GM23338 (cell line): ENCODE data around the gene NAP1L4.

Experiments
- EZH2 ChIP-seq: fragments of 200-600 bp; sonication (generic); IDR thresholded peaks from one replicate; pipeline ENCODE4 v1.8.0; 2017; ENCODE audit warnings: antibody characterized with exemption, mild to moderate bottlenecking, low read depth; ENCODE audit not compliant: unreplicated experiment
- EZH2phosphoT487 ChIP-seq: fragments of 200-600 bp; sonication (generic); IDR thresholded peaks from one replicate; pipeline ENCODE4 v1.8.1; 2018; ENCODE audit warnings: antibody characterized with exemption; ENCODE audit not compliant: unreplicated experiment
- NANOG ChIP-seq: IDR thresholded peaks from 2 replicates; pipeline ENCODE4 v1.6.1; 2016; ENCODE audit warnings: antibody characterized with exemption, borderline replicate concordance
- POLR2AphosphoS5 ChIP-seq: IDR thresholded peaks from 2 replicates; pipeline ENCODE4 v1.6.1; 2016; ENCODE audit warnings: antibody characterized with exemption, low read depth
- ZNF114 ChIP-seq: fragments of 250-450 bp; sonication (Bioruptor Pico); IDR thresholded peaks from 2 replicates; pipeline ENCODE4 v1.5.0; 2020; ENCODE audit warnings: mild to moderate bottlenecking, moderate library complexity
- TF ChIP-seq, protein P1 (sequence below), 2 experiments: fragments of 200-600 bp in 1 of 2; sonication (generic) in 1 of 2; conservative IDR thresholded peaks; 2 replicates each; pipeline versions ENCODE4 v1.5.1 to v1.6.1; 2016 to 2017; ENCODE audit warnings: antibody characterized with exemption in 2 of 2, low read depth in 2 of 2, mild to moderate bottlenecking in 2 of 2, moderate library complexity in 1 of 2
- TF ChIP-seq, protein P2 (sequence below): IDR thresholded peaks from one replicate; pipeline ENCODE4 v1.6.1; 2018; ENCODE audit warnings: antibody characterized with exemption; ENCODE audit not compliant: unreplicated experiment

DNA sequence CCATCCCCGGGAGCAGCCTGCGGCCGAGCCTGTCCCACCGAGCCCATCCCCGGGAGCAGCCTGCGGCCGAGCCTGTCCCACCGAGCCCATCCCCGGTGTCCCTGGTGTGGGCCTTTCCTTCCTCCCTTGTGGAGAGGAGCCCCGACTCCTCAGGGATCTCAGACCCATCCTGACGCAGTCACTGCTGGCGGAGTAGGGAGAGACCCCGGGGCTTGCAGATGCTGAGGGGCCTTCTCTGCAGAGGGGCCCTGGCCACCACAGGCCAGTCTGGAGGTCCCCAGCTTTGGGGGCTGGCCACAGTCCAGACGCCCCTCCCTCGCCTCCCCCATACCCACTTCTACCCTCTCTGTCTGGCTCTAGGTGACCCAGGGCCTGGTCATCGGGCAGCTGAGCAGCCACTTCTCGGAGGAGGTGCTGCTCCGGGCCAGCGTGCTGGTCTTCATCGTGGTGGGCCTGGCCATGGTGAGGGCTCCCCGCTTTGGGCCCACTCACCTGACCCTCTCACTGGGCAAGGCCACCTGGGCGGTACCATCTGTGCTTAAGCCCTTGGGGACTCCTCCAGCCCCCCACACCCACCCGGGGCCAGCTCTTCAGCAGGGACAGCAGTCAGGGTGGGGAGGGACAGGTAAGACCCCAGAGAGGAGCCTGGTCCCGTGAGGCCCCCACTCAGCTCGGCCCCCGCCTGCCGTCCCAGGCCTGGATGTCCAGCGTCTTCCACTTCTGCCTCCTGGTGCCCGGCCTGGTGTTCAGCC, 70.2 kb downstream of the NAP1L4 start:
- TF ChIP-seq POLR2AphosphoS5, result no peak
- TF ChIP-seq, protein P1, sequence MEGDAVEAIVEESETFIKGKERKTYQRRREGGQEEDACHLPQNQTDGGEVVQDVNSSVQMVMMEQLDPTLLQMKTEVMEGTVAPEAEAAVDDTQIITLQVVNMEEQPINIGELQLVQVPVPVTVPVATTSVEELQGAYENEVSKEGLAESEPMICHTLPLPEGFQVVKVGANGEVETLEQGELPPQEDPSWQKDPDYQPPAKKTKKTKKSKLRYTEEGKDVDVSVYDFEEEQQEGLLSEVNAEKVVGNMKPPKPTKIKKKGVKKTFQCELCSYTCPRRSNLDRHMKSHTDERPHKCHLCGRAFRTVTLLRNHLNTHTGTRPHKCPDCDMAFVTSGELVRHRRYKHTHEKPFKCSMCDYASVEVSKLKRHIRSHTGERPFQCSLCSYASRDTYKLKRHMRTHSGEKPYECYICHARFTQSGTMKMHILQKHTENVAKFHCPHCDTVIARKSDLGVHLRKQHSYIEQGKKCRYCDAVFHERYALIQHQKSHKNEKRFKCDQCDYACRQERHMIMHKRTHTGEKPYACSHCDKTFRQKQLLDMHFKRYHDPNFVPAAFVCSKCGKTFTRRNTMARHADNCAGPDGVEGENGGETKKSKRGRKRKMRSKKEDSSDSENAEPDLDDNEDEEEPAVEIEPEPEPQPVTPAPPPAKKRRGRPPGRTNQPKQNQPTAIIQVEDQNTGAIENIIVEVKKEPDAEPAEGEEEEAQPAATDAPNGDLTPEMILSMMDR (conservative IDR thresholded peaks at IDR 0.05; ENCODE audit: low read depth in 2 of 2), result no peak
- no peak for TF ChIP-seq NANOG
- TF ChIP-seq, protein P2, sequence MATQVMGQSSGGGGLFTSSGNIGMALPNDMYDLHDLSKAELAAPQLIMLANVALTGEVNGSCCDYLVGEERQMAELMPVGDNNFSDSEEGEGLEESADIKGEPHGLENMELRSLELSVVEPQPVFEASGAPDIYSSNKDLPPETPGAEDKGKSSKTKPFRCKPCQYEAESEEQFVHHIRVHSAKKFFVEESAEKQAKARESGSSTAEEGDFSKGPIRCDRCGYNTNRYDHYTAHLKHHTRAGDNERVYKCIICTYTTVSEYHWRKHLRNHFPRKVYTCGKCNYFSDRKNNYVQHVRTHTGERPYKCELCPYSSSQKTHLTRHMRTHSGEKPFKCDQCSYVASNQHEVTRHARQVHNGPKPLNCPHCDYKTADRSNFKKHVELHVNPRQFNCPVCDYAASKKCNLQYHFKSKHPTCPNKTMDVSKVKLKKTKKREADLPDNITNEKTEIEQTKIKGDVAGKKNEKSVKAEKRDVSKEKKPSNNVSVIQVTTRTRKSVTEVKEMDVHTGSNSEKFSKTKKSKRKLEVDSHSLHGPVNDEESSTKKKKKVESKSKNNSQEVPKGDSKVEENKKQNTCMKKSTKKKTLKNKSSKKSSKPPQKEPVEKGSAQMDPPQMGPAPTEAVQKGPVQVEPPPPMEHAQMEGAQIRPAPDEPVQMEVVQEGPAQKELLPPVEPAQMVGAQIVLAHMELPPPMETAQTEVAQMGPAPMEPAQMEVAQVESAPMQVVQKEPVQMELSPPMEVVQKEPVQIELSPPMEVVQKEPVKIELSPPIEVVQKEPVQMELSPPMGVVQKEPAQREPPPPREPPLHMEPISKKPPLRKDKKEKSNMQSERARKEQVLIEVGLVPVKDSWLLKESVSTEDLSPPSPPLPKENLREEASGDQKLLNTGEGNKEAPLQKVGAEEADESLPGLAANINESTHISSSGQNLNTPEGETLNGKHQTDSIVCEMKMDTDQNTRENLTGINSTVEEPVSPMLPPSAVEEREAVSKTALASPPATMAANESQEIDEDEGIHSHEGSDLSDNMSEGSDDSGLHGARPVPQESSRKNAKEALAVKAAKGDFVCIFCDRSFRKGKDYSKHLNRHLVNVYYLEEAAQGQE, result no peak
- no peak for TF ChIP-seq EZH2
- TF ChIP-seq EZH2phosphoT487, result no peak
- TF ChIP-seq ZNF114 (CRISPR knock-in tag), result no peak
